Dedifferentiated amniotic fluid mesenchymal stem cell (primary cell): ENCODE results near the gene EFHC2.
"Not testable (repeated sequence)": the region's sequence is repeated elsewhere in the genome, so short reads cannot be mapped to it uniquely, and the experiment has no call there.

Experiments
- DNase-seq: peaks from one replicate; pipeline ENCODE4 v3.0.0-alpha.2; 2016; ENCODE audit errors: extremely low spot score

EFHC2 gene

DNA sequence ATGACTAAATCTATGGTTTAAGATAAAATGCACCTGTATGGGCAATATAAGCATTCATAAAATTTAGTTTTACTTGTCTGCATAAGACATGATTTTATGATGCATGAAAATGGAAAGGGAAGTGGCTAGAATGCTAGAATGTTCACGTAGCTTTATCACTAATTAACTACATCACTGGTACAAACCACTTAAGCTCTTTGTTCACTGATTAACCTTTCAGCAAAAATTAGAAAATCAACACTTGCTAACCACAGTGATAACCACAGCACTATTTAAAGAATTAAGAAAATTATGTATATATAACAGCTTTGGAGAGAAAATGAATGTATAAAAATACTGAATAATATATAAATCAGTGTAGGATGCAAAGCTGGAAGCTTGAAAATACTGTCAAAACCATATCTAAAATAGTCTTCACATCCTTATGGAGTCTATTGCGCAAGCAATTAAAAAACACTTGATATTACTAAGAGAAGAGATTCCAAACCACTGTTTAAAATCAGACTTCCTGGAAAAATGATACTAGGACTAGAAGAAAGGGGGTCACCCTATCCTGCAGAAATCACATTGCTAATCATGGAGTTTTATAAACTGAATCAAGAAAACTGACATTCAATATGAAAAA, 51.9 kb downstream of the EFHC2 start:
- DNase-seq: no peak

DNA sequence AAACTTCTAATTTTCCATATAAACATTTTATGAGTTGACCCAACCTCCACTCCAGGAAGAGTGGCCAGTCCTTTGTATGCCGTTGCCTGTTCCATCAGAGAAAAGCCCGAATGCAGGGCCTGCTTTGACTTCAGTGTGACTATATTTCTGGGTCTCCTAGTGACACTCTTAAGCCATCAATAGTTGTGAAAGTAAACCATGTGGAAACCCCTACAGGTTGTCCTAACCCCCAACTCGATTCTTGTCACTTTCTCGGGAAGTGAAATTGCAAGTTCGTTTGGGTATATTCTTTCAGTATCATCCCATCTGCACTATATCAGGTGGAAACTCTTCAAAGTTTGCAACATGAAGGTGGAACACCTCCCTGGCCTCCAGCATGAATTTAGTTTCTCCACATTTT, 52.8 kb downstream of the EFHC2 start:
- no peak for DNase-seq

DNA sequence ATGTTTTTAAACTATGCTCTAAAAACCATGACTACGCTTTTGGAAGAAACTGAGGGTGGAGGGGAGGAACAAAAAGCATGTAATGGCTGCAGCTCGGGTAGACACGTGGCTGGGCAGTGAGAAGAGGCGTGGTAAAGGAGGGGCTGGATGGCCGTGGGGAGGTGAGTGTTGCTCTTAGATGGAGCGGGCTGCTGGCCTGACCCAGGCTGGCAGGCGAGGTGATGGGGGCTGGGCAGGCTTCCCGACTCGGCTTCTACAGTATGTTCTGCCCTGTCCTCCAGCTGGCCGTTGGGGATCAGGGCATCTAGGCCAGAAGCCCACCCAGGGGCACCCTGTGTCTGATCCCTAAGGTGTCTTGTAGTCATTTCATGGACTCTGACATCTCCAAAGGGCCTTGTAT, 60.7 kb downstream of the EFHC2 start:
- no peak for DNase-seq

DNA sequence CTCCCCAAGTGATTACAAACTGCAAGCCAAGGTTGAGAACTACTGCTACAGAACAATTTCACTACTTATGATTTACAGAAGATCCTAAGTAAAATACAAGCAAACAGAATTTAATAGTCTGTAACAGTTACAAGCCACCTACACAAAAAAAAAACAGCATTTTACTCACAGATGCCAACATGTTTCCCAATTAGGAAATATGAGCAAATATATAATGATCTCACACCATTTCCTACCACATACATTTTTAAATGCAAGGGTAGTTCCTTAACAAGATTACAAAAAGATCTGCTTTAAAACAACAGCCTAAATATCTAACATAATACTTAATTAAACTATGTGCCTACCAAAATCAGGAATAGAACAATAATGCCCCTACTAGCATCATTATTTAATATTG, 63.4 kb downstream of the EFHC2 start:
- DNase-seq: no peak

DNA sequence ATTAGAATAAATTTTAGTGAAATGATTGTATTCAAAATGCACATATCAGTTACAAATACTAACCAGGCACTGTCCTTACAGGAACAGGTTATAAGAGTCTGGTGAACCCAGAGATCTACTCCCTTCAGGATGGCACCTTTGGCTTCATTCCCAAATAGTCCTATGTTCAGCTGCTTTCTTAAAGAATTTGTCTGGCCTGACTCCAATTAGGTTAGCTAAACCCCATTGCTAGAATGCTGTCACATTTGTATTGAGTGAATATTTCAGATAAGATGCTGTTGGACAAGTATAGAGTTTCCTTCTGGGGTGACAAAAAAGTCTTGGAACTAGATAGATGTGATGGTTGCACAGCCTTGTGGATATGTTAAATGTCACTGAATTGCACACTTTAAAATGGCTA, 69.4 kb downstream of the EFHC2 start:
- no peak for DNase-seq

DNA sequence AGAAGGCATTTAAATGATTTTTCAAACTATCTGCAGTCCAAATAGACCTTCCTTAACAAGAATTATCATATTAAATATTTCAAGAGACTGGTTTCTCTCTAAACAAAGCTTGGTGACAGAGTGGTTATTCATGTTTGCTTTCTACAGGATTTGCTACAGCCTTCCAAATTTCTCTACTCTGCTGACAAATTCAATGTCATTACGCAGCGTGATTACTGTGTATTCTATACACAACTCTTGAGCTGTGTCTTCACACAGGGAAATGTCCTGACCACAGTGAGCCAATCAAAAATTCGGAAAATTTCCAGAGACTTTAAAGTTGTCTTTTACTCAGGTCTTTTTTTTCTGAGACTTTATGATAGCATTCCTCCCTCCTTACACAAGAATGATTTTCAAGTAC, 75.6 kb downstream of the EFHC2 start:
- no peak for DNase-seq

DNA sequence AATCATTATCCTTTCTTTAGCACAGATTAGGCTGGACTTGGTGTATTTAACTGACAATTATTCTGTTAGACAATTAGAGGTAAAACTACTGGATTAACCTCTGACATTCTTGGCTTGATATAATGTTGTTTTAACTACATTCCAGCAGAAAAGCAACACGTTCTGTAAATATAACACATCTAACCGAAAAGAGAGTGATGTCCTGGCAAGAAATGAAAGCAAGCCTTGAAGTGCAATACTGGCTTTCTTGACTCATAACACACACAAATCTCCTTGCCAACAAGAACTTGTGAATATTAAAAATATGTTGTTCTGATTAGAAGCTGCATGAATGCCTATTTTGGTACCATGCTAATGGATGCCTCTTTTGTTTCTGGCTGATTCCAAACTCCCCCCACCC, 76.4 kb downstream of the EFHC2 start:
- no peak for DNase-seq

DNA sequence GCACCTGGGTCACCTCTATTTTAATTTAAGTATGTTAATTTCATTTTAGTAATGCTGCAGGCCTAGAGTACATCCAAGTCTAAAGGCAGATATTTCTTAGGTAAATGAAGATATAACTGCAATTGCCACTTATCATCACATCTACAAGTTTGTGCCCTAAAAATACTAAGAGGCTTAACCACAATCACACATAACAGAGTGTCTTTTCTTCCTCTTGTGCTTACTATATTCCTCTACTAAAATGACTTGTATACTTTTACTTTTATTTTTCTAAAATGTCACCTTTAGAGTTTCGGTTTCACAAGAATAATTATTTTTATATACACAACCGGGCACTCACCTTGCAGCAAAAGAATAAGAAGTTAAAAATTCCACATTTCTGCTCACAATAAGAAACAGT, 77.9 kb downstream of the EFHC2 start:
- DNase-seq: no peak

DNA sequence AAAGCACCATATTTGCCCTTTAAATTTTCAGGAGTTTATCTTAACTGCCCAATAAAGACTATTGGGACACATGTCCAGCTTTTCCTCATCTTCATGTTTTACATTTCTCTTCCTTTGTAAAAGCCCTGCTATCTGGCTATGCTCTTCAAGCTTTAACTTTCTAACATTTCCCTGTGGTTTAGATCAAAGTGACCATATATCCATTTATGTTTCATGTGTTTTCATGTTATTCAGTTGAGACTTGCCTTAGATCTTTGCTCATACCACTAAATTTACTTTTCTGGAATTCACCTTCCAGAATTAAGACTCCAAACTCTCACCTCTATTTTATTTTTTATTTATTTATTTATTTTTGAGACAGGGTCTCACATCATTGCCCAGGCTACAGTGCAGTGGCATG, 78.5 kb downstream of the EFHC2 start:
- DNase-seq: no peak

DNA sequence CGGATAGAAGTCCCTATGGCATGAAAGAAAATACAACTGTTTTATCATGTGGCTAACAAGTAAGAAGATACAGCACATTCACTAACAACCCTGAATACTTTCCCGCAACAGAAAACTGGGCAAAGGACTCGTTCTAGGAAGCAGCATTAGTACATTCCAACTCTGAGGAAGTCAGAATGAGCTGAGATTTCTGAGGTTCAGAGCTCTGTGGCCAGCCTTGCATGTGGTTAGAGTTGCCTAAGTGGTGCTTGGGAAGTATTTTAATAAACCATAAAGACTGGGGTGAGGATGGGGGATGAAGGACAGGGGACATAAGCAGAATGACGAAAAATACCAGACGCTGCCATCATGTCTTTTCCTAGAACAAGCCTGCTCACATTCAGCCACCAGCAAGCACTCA, 82.2 kb downstream of the EFHC2 start:
- DNase-seq: no peak

DNA sequence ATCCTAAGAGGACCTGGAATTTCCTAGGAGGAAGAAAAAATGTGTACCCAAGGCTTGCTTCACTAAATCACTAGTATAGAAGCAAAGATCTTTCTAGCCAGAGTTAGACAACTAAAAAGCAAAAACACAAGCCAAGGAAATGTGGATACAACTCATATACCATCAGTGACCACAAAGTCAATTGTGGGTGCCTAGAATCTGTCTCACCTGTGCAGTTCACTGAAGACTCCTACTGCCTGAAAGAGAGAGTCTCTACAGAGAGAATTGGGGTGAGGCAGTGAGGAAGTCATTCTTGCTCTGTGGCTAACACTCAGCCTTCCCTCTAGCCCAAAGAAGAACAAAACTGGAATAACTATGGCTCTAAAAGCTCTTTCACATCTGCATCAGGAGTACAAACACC, 82.9 kb downstream of the EFHC2 start:
- DNase-seq: no peak

DNA sequence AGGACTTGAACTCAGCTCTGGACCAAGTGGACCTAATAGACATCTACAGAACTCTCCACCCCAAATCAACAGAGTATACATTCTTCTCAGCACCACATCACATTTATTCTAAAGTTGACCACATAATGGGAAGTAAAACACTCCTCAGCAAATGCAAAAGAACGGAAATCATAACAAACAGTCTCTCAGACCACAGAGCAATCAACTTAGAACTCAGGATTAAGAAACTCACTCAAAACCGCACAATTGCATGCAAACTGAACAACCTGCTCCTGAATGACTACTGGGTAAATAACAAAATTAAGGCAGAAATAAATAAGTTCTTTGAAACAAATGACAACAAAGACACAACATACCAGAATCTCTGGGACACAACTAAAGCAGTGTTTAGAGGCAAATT, 87.7 kb downstream of the EFHC2 start:
- not testable (repeated sequence) for DNase-seq

DNA sequence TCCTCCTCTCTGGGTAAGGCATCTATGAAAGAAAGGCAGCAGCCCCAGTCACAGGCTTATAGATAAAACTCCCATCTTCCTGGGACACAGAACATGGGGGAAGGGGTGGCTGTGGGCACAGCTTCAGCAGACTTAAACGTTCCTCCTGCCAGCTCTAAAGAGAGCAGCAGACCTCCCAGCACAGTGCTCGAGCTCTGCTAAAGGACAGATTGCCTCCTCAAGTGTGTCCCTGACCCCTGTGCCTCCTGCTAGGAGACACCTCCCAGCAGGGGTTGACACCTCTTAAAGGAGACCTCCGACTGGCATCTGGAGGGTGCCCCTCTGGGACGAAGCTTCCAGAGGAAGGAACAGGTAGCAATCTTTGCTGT, 89.9 kb downstream of the EFHC2 start:
- no peak for DNase-seq

DNA sequence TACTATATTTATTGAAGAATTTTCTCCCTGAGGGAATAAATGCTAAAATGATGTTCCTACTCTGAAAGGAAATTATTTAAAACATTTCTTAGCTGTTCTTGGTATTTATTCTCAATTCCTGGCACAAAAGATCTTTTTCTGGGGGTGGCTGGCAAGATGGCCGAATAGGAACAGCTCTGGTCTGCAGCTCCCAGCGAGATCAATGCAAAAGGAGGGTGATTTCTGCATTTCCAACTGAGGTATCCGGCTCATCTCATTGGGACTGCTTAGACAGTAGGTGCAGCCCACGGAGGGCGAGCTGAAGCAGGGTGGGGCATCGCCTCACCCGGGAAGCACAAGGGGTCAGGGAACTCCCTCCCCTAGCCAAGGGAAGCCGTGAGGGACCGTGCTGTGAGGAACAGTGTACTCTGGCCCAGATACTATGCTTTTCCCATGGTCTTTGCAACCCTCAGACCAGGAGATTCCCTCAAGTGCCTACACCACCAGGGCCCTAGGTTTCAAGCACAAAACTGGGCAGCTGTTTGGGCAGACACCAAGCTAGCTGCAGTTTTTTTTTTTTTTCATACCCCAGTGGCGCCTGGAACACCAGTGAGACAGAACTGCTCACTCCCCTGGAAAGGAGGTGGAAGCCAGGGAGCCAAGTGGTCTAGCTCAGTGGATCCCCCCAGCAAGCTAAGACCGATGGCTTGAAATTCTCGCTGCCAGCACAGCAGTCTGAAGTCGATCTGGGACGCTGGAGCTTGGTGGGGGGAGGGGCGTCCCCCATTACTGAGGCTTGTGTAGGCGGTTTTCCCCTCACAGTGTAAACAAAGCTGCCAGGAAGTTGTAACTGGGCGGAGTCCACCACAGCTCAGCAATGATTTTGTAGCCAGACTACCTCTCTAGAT, 90.5 kb downstream of the EFHC2 start:
- DNase-seq: not testable (repeated sequence)

DNA sequence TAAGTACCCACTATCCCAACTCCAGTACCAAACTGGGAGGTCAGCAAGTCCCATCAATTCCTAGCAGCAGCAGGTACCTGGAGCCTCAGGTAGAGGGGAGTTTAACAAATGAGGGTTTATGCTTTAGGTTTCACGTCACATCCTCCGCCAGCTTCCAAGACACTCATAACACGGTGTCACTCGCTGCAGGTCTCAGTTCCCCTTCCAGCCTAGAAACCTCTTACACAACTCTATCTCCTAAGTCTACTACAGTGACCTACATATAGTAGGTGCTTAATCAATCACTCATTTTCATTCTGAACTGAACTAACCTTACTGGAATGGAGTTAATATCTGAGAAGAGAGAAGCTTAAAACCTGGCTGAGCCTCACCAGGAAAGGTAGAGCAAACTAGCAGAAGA, 96.0 kb downstream of the EFHC2 start:
- no peak for DNase-seq

DNA sequence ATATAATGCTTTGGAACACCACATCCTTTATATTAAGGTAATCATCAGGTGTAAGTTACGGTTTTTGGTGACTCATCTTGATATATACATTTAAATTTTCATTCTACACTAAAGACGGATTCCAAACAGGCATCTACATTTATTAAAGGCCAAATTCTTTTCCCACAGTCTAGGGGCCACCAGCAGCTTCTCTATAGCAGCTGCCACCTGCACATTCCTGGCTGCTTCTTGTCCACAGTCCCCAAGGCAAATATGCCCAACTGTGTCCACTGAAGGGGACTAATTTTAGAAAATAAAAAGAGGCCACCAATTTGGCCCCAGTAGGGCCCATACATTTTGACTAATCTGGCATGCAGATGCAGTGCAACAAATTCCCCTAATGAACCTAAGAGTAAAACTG, 96.6 kb downstream of the EFHC2 start:
- no peak for DNase-seq

DNA sequence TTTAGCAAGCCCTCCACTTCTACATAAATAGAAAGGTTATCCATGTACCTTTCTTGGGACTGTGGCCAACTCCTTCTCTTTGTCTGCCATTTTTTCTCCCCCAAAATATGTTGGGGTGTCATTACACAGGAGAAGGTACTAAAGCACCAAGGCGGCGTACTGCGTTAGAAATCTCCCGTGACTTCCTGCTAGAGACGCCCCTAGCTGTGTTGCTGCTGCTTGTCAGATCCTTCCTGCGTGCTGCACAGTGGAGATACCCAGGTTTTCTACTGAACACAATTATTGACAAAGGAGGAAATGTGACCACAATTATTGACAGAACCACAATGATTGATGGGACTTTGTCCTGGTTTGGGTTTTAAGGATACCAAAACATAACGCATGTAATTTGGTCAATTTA, 97.7 kb downstream of the EFHC2 start:
- DNase-seq: no peak

DNA sequence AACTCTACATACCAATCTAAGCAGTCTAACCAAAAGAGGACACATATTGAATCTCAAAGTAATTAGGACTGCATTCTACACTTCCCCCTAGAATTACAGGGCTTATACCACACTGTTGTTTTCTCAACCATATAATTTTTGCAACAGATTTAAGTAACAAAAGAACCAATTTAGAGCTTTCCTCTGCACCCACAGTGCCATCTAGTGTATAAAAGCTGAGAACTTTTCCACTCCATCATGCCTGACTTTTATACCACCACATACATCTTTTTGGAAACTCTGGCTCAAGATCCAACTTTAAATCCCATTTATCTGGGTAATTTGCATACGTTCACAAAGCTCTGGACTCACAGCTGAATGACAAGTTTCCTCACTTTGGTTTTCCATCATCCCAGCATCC, 99.5 kb downstream of the EFHC2 start:
- peak; percentile 26 for DNase-seq

DNA sequence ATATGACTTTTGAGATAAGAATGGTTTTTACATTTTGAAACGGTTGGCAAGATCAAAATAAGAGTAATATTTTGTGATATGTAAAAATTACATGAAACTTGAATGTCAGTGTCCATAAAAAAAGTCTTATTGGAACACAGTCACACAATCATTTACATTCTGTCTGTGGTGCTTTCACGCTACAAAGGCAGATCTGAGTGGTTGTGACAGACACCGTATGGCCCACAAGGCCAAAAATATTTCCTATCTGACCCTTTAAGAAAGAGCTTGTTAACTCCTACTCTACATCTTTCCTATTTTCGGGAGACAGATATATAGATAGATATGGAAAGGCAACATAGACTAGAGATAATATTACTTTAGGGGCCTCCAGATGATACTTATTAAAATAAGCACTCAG, 101.9 kb downstream of the EFHC2 start:
- no peak for DNase-seq

DNA sequence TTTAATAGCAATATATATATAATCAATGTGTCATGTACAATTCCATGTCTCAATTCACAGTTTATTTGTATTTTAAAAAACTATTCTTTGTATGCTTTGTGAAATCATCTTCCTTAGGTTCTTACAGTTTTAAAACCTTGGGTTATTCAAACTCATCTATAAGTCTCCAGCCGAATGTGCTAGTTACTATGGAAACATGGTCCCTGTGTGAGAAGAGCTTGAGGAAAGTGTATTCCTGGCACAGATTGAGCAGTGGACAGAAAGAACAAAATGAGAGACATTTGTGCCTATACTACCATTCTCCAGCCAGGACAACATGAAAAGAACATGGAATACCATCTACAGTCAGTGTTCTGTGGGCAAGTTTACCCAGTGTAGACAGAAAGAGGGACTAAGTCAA, 103.4 kb downstream of the EFHC2 start:
- no peak for DNase-seq

DNA sequence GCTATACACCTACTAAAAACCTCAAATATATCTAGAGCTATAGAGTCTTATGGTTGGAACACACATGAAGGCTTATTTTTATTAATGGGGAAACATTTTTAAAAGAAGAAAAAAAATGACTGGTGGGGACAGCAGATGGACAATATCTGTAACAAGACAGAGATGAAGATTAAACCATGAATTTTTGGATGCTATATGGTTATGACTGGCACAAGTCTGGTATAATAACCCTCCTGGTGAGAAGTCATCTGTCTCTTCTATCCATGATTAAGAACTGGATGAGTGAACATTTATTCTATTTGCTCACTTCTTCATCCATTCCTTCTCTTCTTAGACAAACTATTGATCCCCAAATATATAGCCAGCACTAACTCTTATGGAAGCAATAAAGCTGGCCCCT, 104.4 kb downstream of the EFHC2 start:
- no peak for DNase-seq

DNA sequence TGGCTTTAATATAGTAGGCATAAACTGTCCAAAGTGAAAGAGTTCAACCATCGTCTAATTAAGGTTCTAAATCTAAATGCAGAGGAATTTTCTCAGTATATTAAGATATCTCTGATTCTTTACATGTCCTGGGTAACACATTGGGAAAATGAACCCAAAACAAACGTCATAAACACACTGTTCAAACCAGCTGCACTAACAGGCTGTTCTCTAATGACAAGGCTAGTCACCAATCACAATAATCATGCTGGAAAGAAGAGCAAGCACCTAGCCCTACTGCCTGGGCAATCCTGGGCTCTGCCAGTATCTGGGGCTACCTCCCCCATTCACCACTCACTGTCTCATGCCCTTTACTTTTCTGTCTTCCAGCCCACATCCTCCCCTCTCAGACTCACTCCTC, 107.9 kb downstream of the EFHC2 start:
- DNase-seq: no peak

DNA sequence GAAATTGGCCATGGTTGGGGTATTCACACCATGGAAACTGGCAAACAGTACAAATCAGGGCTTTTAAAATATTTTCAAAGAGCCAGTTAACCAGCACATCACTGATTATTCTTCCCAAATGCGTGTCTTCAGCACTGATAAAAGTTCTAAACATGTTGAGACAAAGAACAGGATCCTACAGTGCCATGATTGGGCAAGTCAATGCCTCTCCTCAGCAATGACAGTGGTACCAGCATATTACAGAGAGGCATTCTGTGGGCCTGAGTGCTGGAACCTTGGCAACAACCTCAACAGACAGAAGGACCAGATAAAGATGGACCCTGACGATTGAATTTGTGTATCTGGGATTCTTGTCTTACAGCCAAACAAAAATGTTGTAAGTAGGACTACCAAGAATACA, 108.9 kb downstream of the EFHC2 start:
- DNase-seq: no peak

DNA sequence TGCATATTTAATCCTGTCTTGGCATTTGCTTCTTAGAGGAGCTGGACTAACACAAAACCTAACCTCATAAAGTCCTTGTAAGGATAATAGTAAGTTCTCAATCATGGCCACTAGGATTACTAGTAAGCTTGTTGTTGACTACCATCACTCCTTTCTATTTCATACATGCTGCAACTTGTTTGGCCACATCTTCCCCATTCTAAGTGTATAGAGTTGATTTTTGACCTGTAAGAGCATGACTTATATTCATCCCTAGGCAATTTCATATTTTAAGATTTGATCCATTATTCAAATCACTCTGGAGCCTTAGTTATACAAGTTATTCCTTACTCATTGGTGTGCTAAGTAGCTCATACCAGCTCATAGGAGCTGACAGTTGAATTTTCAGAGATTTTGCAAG, 109.4 kb downstream of the EFHC2 start:
- no peak for DNase-seq
